HepG2 (cell line): ENCODE measurements around the gene TLCD3B. TPM values are rescaled to one million over a fixed set of nuclear protein-coding genes. Genes with fewer than 3 reads are reported as not detected.

Source experiments
- ATM ChIP-seq: fragments of 450-650 bp; IDR thresholded peaks from 2 replicates; pipeline ENCODE4 v1.7.1; 2017; ENCODE audit warnings: mild to moderate bottlenecking, borderline replicate concordance
- CENPBD1 ChIP-seq: sonication (generic); formaldehyde crosslinking; IDR thresholded peaks from 2 replicates; pipeline ENCODE4 v1.8.0; 2022; ENCODE audit warnings: missing genetic modification reagents, low read depth, mild to moderate bottlenecking, borderline replicate concordance
- FOXJ3 ChIP-seq: sonication (generic); formaldehyde crosslinking; IDR thresholded peaks from 2 replicates; pipeline ENCODE4 v1.4.0; 2020; ENCODE audit warnings: missing genetic modification reagents, mild to moderate bottlenecking, borderline replicate concordance
- GATAD2A ChIP-seq: IDR thresholded peaks from 2 replicates; pipeline ENCODE4 v1.6.1; 2016
- HHEX ChIP-seq: IDR thresholded peaks from 2 replicates; pipeline ENCODE4 v1.6.1; 2016; ENCODE audit warnings: control low read depth
- HMGXB4 ChIP-seq, 2 experiments: sonication (generic) in 1 of 2; formaldehyde crosslinking in 1 of 2; IDR thresholded peaks; 2 replicates each; pipeline versions ENCODE4 v1.4.0 to v1.6.1; 2018 to 2020; ENCODE audit warnings: missing genetic modification reagents in 2 of 2, borderline replicate concordance in 1 of 2, low read depth in 1 of 2, mild to moderate bottlenecking in 1 of 2, missing biosample characterization in 1 of 2
- HNRNPL ChIP-seq: fragments of 200-400 bp; formaldehyde crosslinking; IDR thresholded peaks from 2 replicates; pipeline ENCODE4 v1.6.1; 2017; ENCODE audit warnings: mild to moderate bottlenecking, low read depth, low read length
- HOXA5 ChIP-seq: sonication (generic); formaldehyde crosslinking; IDR thresholded peaks from 2 replicates; pipeline ENCODE4 v1.4.0; 2020; ENCODE audit warnings: missing genetic modification reagents
- MATR3 ChIP-seq: sonication (generic); formaldehyde crosslinking; IDR thresholded peaks from 2 replicates; pipeline ENCODE4 v1.4.0; 2020; ENCODE audit warnings: missing genetic modification reagents
- PBX2 ChIP-seq: IDR thresholded peaks from 2 replicates; pipeline ENCODE4 v1.6.1; 2016; ENCODE audit warnings: control low read depth
- PPARG ChIP-seq: conservative IDR thresholded peaks from 2 replicates; pipeline ENCODE4 v1.6.1; 2016; ENCODE audit warnings: missing biosample characterization, missing genetic modification reagents
- ZNF296 ChIP-seq: sonication (generic); formaldehyde crosslinking; conservative IDR thresholded peaks from 2 replicates; pipeline ENCODE4 v1.5.0; 2020; ENCODE audit warnings: mild to moderate bottlenecking, missing genetic modification reagents
- ZNF333 ChIP-seq: sonication (generic); formaldehyde crosslinking; IDR thresholded peaks from 2 replicates; pipeline ENCODE4 v1.4.0; 2020; ENCODE audit warnings: mild to moderate bottlenecking, missing genetic modification reagents, borderline replicate concordance
- ZNF350 ChIP-seq: sonication (generic); formaldehyde crosslinking; IDR thresholded peaks from 2 replicates; pipeline ENCODE4 v1.4.0; 2020; ENCODE audit warnings: mild to moderate bottlenecking, low read depth, missing genetic modification reagents, borderline replicate concordance
- ZNF615 ChIP-seq: sonication (generic); formaldehyde crosslinking; IDR thresholded peaks from 2 replicates; pipeline ENCODE4 v1.5.0; 2020; ENCODE audit warnings: mild to moderate bottlenecking, missing genetic modification reagents, borderline replicate concordance
- ZNF639 ChIP-seq: conservative IDR thresholded peaks from 2 replicates; pipeline ENCODE4 v1.6.1; 2018; ENCODE audit warnings: missing genetic modification reagents
- ZNF740 ChIP-seq: sonication (generic); formaldehyde crosslinking; IDR thresholded peaks from 2 replicates; pipeline ENCODE4 v1.4.0; 2020; ENCODE audit warnings: missing genetic modification reagents
- ZNF773 ChIP-seq: sonication (generic); formaldehyde crosslinking; IDR thresholded peaks from 2 replicates; pipeline ENCODE4 v1.4.0; 2020; ENCODE audit warnings: missing genetic modification reagents, borderline replicate concordance
- ZNF839 ChIP-seq: sonication (generic); formaldehyde crosslinking; IDR thresholded peaks from 2 replicates; pipeline ENCODE4 v1.4.0; 2020; ENCODE audit warnings: missing genetic modification reagents, mild to moderate bottlenecking, borderline replicate concordance
- polyA plus RNA-seq, 8 experiments: library from polyadenylated mRNA; depleted of rRNA in 3 of 8; stranded (reverse) in 7 of 8; unstranded in 1 of 8; fragments of >200 nt; fragmentation: Illumina TruSeq in 4 of 8; extraction: Trizol in 4 of 8; gene quantifications; 2 replicates each; pipeline versions ENCODE4 v1.2.1 to v1.2.3, GENCODE V29; 2011 to 2016; ENCODE audit warnings: low read depth in 4 of 8, missing spikeins in 1 of 8, mixed read lengths in 1 of 8; ENCODE audit not compliant: insufficient read depth in 1 of 8
- total RNA-seq, 5 experiments: library from RNA; depleted of rRNA; stranded (reverse); fragments of >200 nt; fragmentation: Illumina TruSeq; extraction: Trizol; gene quantifications; 2 replicates each; pipeline ENCODE4 v1.2.3, GENCODE V29; 2016; ENCODE audit warnings: low read depth in 1 of 5

TLCD3B gene
- total and polyA plus RNA-seq, 2 of the 13 experiments (the other 11 are each of a cell fraction or from before 2014, with no cell fraction given) = not detected

- no peak for TF ChIP-seq ZNF333 (CRISPR knock-in tag)
- 0 out of 2 replicates have a peak, but pooled peaks have one; percentile 32 for TF ChIP-seq PPARG (CRISPR knock-in tag)
- no peak for TF ChIP-seq ZNF740
- TF ChIP-seq HMGXB4 (CRISPR knock-in tag; IDR thresholded peaks at IDR 0.05; ENCODE audit: borderline replicate concordance in 1 of 2, low read depth in 1 of 2) = peak; percentile 64 to 84; a peak in 3 of 4 replicates
- no peak for TF ChIP-seq ZNF839 (CRISPR knock-in tag)
- peak; percentile 80 for TF ChIP-seq GATAD2A (CRISPR knock-in tag)
- no peak for TF ChIP-seq HNRNPL
- no peak for TF ChIP-seq ZNF639
- no peak for TF ChIP-seq ZNF773 (CRISPR knock-in tag)
- TF ChIP-seq CENPBD1 (CRISPR knock-in tag) = no peak
- TF ChIP-seq PBX2 (CRISPR knock-in tag) = no peak
- no peak for TF ChIP-seq HHEX (CRISPR knock-in tag)
- TF ChIP-seq ATM = no peak
- no peak for TF ChIP-seq ZNF296 (CRISPR knock-in tag)
- TF ChIP-seq FOXJ3 (CRISPR knock-in tag) = no peak
- no peak for TF ChIP-seq ZNF350 (CRISPR knock-in tag)
- TF ChIP-seq HOXA5 = no peak
- no peak for TF ChIP-seq MATR3 (CRISPR knock-in tag)
- TF ChIP-seq ZNF615 = no peak
Observed at GRCh38 chr16:30032083-30032819, 1.2 kb upstream of the TLCD3B start (continued).
